Measurements from ENCODE around the gene VPS4A. TPM values are rescaled to one million over a fixed set of nuclear protein-coding genes. Genes with fewer than 3 reads are reported as not detected.

Gene VPS4A
- total RNA-seq, 2 donors from 2014 or later = 44.8 to 46.1 TPM

DNA sequence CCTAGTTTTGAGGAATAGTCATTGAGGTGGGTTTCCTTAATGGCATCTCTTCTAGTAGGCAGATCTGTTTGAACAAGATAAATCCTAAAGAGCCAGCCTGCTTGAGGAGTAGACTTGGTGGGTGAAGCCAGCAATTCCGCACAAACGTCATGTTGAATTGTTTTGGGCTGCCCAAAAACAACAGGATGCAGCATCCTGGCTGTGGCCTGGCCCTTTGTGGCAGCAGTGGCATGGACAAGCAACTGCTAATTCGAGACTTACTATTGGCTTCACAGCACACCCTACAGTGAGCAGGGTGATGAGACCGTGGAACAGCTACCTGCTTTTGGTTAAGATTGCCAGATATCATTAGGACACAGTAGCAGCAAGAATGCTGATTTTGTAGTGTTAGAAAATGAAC is 9.3 kb upstream of the VPS4A start:
- H3K4me3 ChIP-seq = no peak overlapping the region

GRCh38 chr16:69302301-69302700 is 8.8 kb upstream of the VPS4A start:
- H3K27ac ChIP-seq = no peak overlapping the region
- 88% methylated on average over 4 of the region's 4 CpGs for WGBS
- intact Hi-C loops (cut with DNase I) = no loop called here
- DNase-seq (ENCODE audit: low spot score) = no peak
- TF ChIP-seq CTCF (IDR thresholded peaks at IDR 0.05) = no peak
- TF ChIP-seq POLR2AphosphoS5 (IDR thresholded peaks at IDR 0.05) = no peak
- no peak for TF ChIP-seq POLR2A (IDR thresholded peaks at IDR 0.05)
- H3K4me1 ChIP-seq (replicated peaks) = no peaks in the 10 kb centered on the region
- H3K36me3 ChIP-seq = no peaks in the 10 kb centered on the region
- H3K4me3 ChIP-seq = no peak overlapping the region
- no peaks in the 10 kb centered on the region for H3K27me3 ChIP-seq (replicated peaks; ENCODE audit: insufficient read depth)
- H3K9me3 ChIP-seq = no peaks in the 10 kb centered on the region

More for the DNA sequence above, 9.3 kb upstream of the VPS4A start:
- intact Hi-C loops (cut with DNase I) = no loop called here
- WGBS = 96% methylated on average over 4 of the region's 4 CpGs
- DNase-seq (ENCODE audit: low spot score) = no peak
- H3K9me3 ChIP-seq = no peaks in the 10 kb centered on the region
- no peaks in the 10 kb centered on the region for H3K4me1 ChIP-seq (replicated peaks)
- TF ChIP-seq CTCF (IDR thresholded peaks at IDR 0.05) = no peak
- no peak for TF ChIP-seq POLR2A (IDR thresholded peaks at IDR 0.05)
- no peak for TF ChIP-seq POLR2AphosphoS5 (IDR thresholded peaks at IDR 0.05)
- H3K27ac ChIP-seq = no peak overlapping the region
- no peaks in the 10 kb centered on the region for H3K36me3 ChIP-seq
- no peaks in the 10 kb centered on the region for H3K27me3 ChIP-seq (replicated peaks; ENCODE audit: insufficient read depth)

- H3K9me3 ChIP-seq = no peaks in the 10 kb centered on the region
- no peaks in the 10 kb centered on the region for H3K36me3 ChIP-seq
- no peak overlapping the region for H3K27ac ChIP-seq
- no peaks in the 10 kb centered on the region for H3K27me3 ChIP-seq (replicated peaks; ENCODE audit: insufficient read depth)
- DNase-seq (ENCODE audit: low spot score) = no peak
- H3K4me1 ChIP-seq (replicated peaks) = no peaks in the 10 kb centered on the region
- intact Hi-C loops (cut with DNase I) = no loop called here
- TF ChIP-seq POLR2A (IDR thresholded peaks at IDR 0.05) (no peak), POLR2AphosphoS5 (IDR thresholded peaks at IDR 0.05) (no peak), CTCF (IDR thresholded peaks at IDR 0.05) (no peak)
- H3K4me3 ChIP-seq = no peak overlapping the region
- 54% methylated on average over 1 of the region's 1 CpG for WGBS
Measured at GRCh38 chr16:69306031-69306430, 5.1 kb upstream of the VPS4A start.

- intact Hi-C loops (cut with DNase I) = no loop called here
- no peaks in the 10 kb centered on the region for H3K36me3 ChIP-seq
- no peak for DNase-seq (ENCODE audit: low spot score)
- no peak overlapping the region for H3K4me3 ChIP-seq
- no peaks in the 10 kb centered on the region for H3K27me3 ChIP-seq (replicated peaks; ENCODE audit: insufficient read depth)
- WGBS = 34% methylated on average over 1 of the region's 1 CpG
- no peak overlapping the region for H3K27ac ChIP-seq
- no peaks in the 10 kb centered on the region for H3K9me3 ChIP-seq
- no peak for TF ChIP-seq CTCF (IDR thresholded peaks at IDR 0.05)
- no peak for TF ChIP-seq POLR2AphosphoS5 (IDR thresholded peaks at IDR 0.05)
- no peak for TF ChIP-seq POLR2A (IDR thresholded peaks at IDR 0.05)
- H3K4me1 ChIP-seq (replicated peaks) = peaks cover under 1% of the 10 kb centered on the region
Measured at GRCh38 chr16:69307091-69307490, 4.1 kb upstream of the VPS4A start.

DNA sequence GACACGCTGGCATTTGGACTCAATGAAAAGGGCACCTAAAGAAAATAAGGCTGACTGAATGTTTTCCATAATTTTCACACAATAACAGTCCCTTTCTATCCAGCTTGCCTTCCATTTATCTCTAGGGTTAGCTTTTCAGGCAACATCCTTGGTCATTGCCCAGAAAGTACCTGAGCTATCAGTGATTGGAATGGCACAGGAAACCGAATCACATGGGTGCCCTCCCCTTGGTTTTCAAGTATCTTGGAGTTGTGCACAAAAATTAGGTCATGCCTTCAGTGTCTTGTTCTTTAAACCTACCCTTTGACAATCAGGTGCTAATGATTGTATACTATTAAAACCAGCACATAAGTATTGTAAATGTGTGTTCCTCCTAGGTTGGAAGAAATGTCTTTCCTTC is 3.3 kb upstream of the VPS4A start:
- Histone ChIP-seq H3K27ac (no peak overlapping the region), H3K4me3 (no peak overlapping the region), H3K36me3 (no peaks in the 10 kb centered on the region), H3K27me3 (replicated peaks; ENCODE audit: insufficient read depth) (no peaks in the 10 kb centered on the region), H3K9me3 (no peaks in the 10 kb centered on the region), H3K4me1 (replicated peaks) (peaks cover 4% of the 10 kb centered on the region)
- no peak for TF ChIP-seq POLR2A (IDR thresholded peaks at IDR 0.05)
- TF ChIP-seq CTCF (IDR thresholded peaks at IDR 0.05) = no peak
- no peak for TF ChIP-seq POLR2AphosphoS5 (IDR thresholded peaks at IDR 0.05)
- 93% methylated on average over 2 of the region's 2 CpGs for WGBS
- intact Hi-C loops (cut with DNase I) = no loop called here
- no peak for DNase-seq (ENCODE audit: low spot score)

Measured in prostate gland (tissue), 2 donors.